SK-N-SH (cell line): ENCODE data around the gene MAPT.

Experiments
- CTCF ChIP-seq: fragments of 200-600 bp; sonication (generic); IDR thresholded peaks from 2 replicates; pipeline ENCODE4 v1.6.1; 2017; ENCODE audit warnings: antibody characterized with exemption, mild to moderate bottlenecking, moderate library complexity
- EP300 ChIP-seq, 2 experiments: IDR thresholded peaks; 2 replicates each; pipeline versions ENCODE4 v1.4.0 to v1.6.1; 2012; ENCODE audit warnings: borderline replicate concordance in 1 of 2, low read depth in 1 of 2, low read length in 1 of 2
- EZH2phosphoT487 ChIP-seq: fragments of 200-600 bp; sonication (generic); IDR thresholded peaks from 2 replicates; pipeline ENCODE4 v1.6.1; 2017; ENCODE audit warnings: low read depth, mixed run types, mild to moderate bottlenecking, antibody characterized with exemption, moderate library complexity, borderline replicate concordance
- MAX ChIP-seq: IDR thresholded peaks from 2 replicates; pipeline ENCODE4 v1.4.0; 2012; ENCODE audit warnings: low read depth
- POLR2AphosphoS5 ChIP-seq: IDR thresholded peaks from 2 replicates; pipeline ENCODE4 v1.6.1; 2012; ENCODE audit warnings: low read depth, low read length
- RAD21 ChIP-seq: IDR thresholded peaks from 2 replicates; pipeline ENCODE4 v1.6.1; 2012; ENCODE audit warnings: mild to moderate bottlenecking, low read length
- REST ChIP-seq: IDR thresholded peaks from 2 replicates; pipeline ENCODE4 v1.6.1; 2012; ENCODE audit warnings: mild to moderate bottlenecking, low read depth, low read length, moderate library complexity
- RFX5 ChIP-seq: IDR thresholded peaks from 2 replicates; pipeline ENCODE4 v1.6.1; 2012; ENCODE audit warnings: mild to moderate bottlenecking, improper control_type of control experiment, low read length
- TAF1 ChIP-seq: IDR thresholded peaks from 2 replicates; pipeline ENCODE4 v1.6.1; 2012; ENCODE audit warnings: low read depth, mild to moderate bottlenecking, low read length, moderate library complexity, borderline replicate concordance
- TCF12 ChIP-seq: IDR thresholded peaks from 2 replicates; pipeline ENCODE4 v1.4.0; 2012
- USF1 ChIP-seq: IDR thresholded peaks from 2 replicates; pipeline ENCODE4 v1.4.0; 2012; ENCODE audit warnings: low read depth, borderline replicate concordance
- YY1 ChIP-seq: IDR thresholded peaks from 2 replicates; pipeline ENCODE4 v1.4.0; 2012; ENCODE audit warnings: low read depth, mild to moderate bottlenecking
- ZBTB33 ChIP-seq: IDR thresholded peaks from 2 replicates; pipeline ENCODE4 v1.4.0; 2012; ENCODE audit warnings: low read depth, borderline replicate concordance

GRCh38 chr17:45874151-45874550, 20.2 kb upstream of the MAPT start:
- no peak for TF ChIP-seq ZBTB33
- TF ChIP-seq POLR2AphosphoS5 = no peak
- TF ChIP-seq TAF1 = no peak
- no peak for TF ChIP-seq RAD21
- no peak for TF ChIP-seq CTCF
- TF ChIP-seq REST = no peak
- TF ChIP-seq MAX = no peak
- no peak for TF ChIP-seq USF1
- TF ChIP-seq EP300 (IDR thresholded peaks at IDR 0.05; ENCODE audit: borderline replicate concordance in 1 of 2, low read depth in 1 of 2, low read length in 1 of 2) = no peak
- TF ChIP-seq RFX5 = no peak
- TF ChIP-seq YY1 = no peak
- TF ChIP-seq TCF12 = no peak
- TF ChIP-seq EZH2phosphoT487 = no peak
